Measurements from ENCODE around the gene OSBPL10.

DNA sequence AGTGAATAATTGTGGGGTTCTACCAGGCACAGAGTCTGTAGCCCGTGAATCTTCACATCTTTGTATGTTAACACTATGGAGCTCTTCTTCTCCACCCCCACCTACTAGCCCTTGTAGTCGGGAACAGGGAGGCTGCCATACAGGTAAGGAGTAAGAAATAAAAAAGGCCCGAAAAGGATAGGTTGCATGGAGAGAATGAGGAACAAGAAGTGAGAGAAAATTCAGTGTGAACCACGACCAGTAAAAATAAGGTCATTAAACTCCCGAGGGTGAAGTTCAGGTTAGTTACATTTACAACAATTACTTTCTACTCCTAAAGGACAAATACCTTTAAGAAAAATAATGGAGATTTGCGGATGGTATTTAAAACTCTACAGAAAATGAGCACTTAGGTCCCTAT is 53.3 kb downstream of the OSBPL10 start:
- TF ChIP-seq CTCF (IDR thresholded peaks at IDR 0.05; ENCODE audit: low read length) = no peak
- no peak for TF ChIP-seq EZH2 (IDR thresholded peaks at IDR 0.05; ENCODE audit: borderline replicate concordance, low read length)

All from OCI-LY1 (cell line).